ENCODE measurements around the gene PARP6. TPM values are rescaled to one million over a fixed set of nuclear protein-coding genes. Genes with fewer than 3 reads are reported as not detected.

The PARP6 gene
- total RNA-seq, 6 experiments from 2014 or later = 7.9 to 23.0 (median 13.1) TPM

DNA sequence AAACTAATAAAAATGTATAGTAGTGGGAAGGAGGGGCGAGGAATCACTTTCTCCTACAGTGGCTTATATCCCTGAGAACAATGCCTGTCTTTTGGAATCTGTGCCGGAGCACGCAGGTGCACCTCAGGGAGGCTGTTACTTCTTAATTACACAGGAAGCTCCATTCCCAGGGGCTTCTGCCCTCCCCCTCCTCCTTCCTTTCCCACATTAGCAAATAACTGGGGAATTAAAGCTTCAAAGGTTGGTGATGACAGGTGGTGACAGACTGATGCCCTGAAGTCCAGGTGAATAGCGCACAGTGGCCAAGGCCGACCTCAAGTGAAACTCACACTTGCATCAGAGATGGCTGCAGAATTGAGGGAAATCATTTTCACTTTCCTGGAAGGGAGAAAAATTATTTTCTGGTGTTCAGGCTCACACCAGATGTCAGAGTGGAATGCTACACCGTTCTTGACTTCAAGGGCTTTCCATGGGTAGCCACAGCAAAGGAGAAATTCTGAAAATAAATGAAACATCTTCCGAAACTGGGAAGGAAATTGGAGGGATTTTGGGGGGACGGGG is 78.4 kb downstream of the PARP6 start:
- H3K27ac ChIP-seq = no peak overlapping the region
- TF ChIP-seq POLR2A (IDR thresholded peaks at IDR 0.05) = no peak
- TF ChIP-seq, protein P1, sequence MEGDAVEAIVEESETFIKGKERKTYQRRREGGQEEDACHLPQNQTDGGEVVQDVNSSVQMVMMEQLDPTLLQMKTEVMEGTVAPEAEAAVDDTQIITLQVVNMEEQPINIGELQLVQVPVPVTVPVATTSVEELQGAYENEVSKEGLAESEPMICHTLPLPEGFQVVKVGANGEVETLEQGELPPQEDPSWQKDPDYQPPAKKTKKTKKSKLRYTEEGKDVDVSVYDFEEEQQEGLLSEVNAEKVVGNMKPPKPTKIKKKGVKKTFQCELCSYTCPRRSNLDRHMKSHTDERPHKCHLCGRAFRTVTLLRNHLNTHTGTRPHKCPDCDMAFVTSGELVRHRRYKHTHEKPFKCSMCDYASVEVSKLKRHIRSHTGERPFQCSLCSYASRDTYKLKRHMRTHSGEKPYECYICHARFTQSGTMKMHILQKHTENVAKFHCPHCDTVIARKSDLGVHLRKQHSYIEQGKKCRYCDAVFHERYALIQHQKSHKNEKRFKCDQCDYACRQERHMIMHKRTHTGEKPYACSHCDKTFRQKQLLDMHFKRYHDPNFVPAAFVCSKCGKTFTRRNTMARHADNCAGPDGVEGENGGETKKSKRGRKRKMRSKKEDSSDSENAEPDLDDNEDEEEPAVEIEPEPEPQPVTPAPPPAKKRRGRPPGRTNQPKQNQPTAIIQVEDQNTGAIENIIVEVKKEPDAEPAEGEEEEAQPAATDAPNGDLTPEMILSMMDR (IDR thresholded peaks at IDR 0.05) = no peak
- intact Hi-C loops (cut with DNase I) = loop anchor here in 1 of 2 donors (10.0 kb wide), 1 partner anchor 91 kb away; no protein-coding TSS in a partner anchor
- ATAC-seq (no peak), DNase-seq (no peak)
- H3K4me3 ChIP-seq = no peak overlapping the region
- H3K27me3 ChIP-seq = peaks cover 0 to 8% of the 10 kb centered on the region in 2 donors
- no peaks in the 10 kb centered on the region for H3K9me3 ChIP-seq
- 82% methylated on average over 8 of the region's 8 CpGs for WGBS (ENCODE audit: insufficient coverage, low coverage, low lambda C conversion rate, missing lambda C conversion rate)
- no peaks in the 10 kb centered on the region for H3K36me3 ChIP-seq
- peaks cover 0 to 5% (median 0%) of the 10 kb centered on the region in 4 donors for H3K4me1 ChIP-seq

DNA sequence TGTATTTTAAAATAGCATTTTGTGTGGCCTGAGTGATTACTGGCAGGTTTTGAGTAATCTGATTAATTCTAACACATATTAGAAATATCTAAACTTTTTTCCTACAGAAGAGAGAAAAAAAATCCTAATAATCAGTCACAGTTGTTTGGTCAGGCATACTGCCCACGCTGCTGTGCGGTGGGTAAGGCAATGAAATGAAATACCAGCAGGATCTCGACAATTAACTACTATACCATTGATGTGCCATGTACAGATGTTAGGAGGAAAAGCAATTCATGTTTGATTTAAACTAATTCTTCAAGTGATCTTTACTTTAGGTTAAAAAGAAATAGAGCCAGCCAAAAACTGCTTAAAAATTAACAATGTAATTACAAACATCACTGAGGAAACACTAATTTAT is 79.9 kb downstream of the PARP6 start:
- no peaks in the 10 kb centered on the region for H3K9me3 ChIP-seq
- TF ChIP-seq, protein P1 (IDR thresholded peaks at IDR 0.05) = no peak
- TF ChIP-seq POLR2A (IDR thresholded peaks at IDR 0.05) = no peak
- intact Hi-C loops (cut with DNase I) = loop anchor here in 1 of 2 donors (10.0 kb wide), 1 partner anchor 92 kb away; no protein-coding TSS in a partner anchor
- ATAC-seq (no peak), DNase-seq (no peak)
- H3K36me3 ChIP-seq = no peaks in the 10 kb centered on the region
- peaks cover 0 to 4% (median 0%) of the 10 kb centered on the region in 4 donors for H3K4me1 ChIP-seq
- H3K27ac ChIP-seq = no peak overlapping the region
- H3K27me3 ChIP-seq = peaks cover 0 to 8% of the 10 kb centered on the region in 2 donors
- H3K4me3 ChIP-seq = no peak overlapping the region
- WGBS (ENCODE audit: insufficient coverage, low coverage, low lambda C conversion rate, missing lambda C conversion rate) = 73% methylated on average over 3 of the region's 3 CpGs

Other genes with a start within 250 kb of the PARP6 start
- gene MYO9A, start 154.4 kb downstream of the PARP6 start, total RNA-seq = 10 to 100 TPM in 2 of 6 experiments, 1 to 10 TPM in 4; 5.6 to 10.4 (median 8.5) TPM
- 1 to 10 TPM in 3 of 6 experiments, under 1 TPM in 3; 0.61 to 2.6 (median 1.0) TPM for gene SENP8, start 154.2 kb downstream of the PARP6 start, total RNA-seq
- not detected for gene GRAMD2A, start 74.8 kb downstream of the PARP6 start, total RNA-seq
- 100 to 1,000 TPM in 1 of 6 experiments, 10 to 100 TPM in 5; 18.4 to 106 (median 27.2) TPM for gene PKM, start 41.4 kb downstream of the PARP6 start, total RNA-seq
- gene CELF6, start 47.6 kb upstream of the PARP6 start, total RNA-seq = 1 to 10 TPM in 4 of 6 experiments, under 1 TPM in 2; 0.47 to 1.7 (median 1.2) TPM
- 100 to 1,000 TPM in 1 of 6 experiments, 10 to 100 TPM in 5; 55.9 to 107 (median 65.3) TPM for gene HEXA, start 103.5 kb upstream of the PARP6 start, total RNA-seq
- not detected for gene TMEM202, start 125.8 kb upstream of the PARP6 start, total RNA-seq
- gene ARIH1, start 201.8 kb upstream of the PARP6 start, total RNA-seq = 10 to 100 TPM; 19.3 to 84.7 (median 69.9) TPM

All from right lobe of liver (tissue), 6 donors.